Subcutaneous abdominal adipose tissue (tissue), 5 donors: ENCODE measurements around the gene BICD2.

Experiments used
- H3K27ac ChIP-seq: one replicate; pipeline ENCODE4 v1.7.0; 2013; ENCODE audit warnings: low read depth, mild to moderate bottlenecking, inconsistent platforms, low read length, moderate library complexity
- H3K27me3 ChIP-seq, 5 donors: one replicate each; pipeline ENCODE4 v1.7.0; 2013; ENCODE audit warnings: low read length in 5 of 5, inconsistent platforms in 1 of 5; ENCODE audit not compliant: control insufficient read depth in 5 of 5, insufficient read depth in 4 of 5
- H3K36me3 ChIP-seq, 5 donors: one replicate each; pipeline ENCODE4 v1.7.0; 2013; ENCODE audit warnings: low read length in 5 of 5; ENCODE audit not compliant: control insufficient read depth in 5 of 5, insufficient read depth in 5 of 5
- H3K4me1 ChIP-seq, 5 donors: one replicate each; pipeline ENCODE4 v1.7.0; 2013; ENCODE audit warnings: low read length in 5 of 5, mild to moderate bottlenecking in 3 of 5, moderate library complexity in 1 of 5; ENCODE audit not compliant: control insufficient read depth in 5 of 5, insufficient read depth in 5 of 5
- H3K4me3 ChIP-seq, 5 donors: one replicate each; pipeline ENCODE4 v1.7.0; 2013; ENCODE audit warnings: low read length in 5 of 5, low read depth in 1 of 5
- H3K9ac ChIP-seq, 5 donors: one replicate each; pipeline ENCODE4 v1.7.0; 2013; ENCODE audit warnings: low read length in 5 of 5, mild to moderate bottlenecking in 4 of 5, moderate library complexity in 3 of 5
- H3K9me3 ChIP-seq, 5 donors: one replicate each; pipeline ENCODE4 v1.7.0; 2013; ENCODE audit warnings: low read length in 5 of 5; ENCODE audit not compliant: control insufficient read depth in 5 of 5
- donor health status: healthy.
- donor health status: healthy.
- donor health status: healthy.
- donor health status: healthy.
- donor health status: healthy.

BICD2 gene

GRCh38 chr9:92679413-92680165 lies 85.0 kb downstream of the BICD2 start:
- H3K9ac ChIP-seq, result no peak overlapping the region

GRCh38 chr9:92671323-92671722 lies 93.3 kb downstream of the BICD2 start:
- H3K27me3 ChIP-seq, result no peaks in the 10 kb centered on the region
- peaks cover 0 to 26% (median 21%) of the 10 kb centered on the region in 5 donors for H3K4me1 ChIP-seq
- H3K9ac ChIP-seq, result no peak overlapping the region
- peak overlapping the region; percentile 96 for H3K27ac ChIP-seq
- peak overlapping the region in 4 of 5 donors; percentile 95 to 100 (median 99) for H3K4me3 ChIP-seq
- peaks cover 0 to 9% (median 6%) of the 10 kb centered on the region in 5 donors for H3K36me3 ChIP-seq
- no peaks in the 10 kb centered on the region for H3K9me3 ChIP-seq

More at GRCh38 chr9:92679413-92680165, 85.0 kb downstream of the BICD2 start:
- H3K27me3 ChIP-seq, result peaks cover 0 to 8% (median 0%) of the 10 kb centered on the region in 5 donors
- no peaks in the 10 kb centered on the region for H3K36me3 ChIP-seq
- no peak overlapping the region for H3K4me3 ChIP-seq
- no peaks in the 10 kb centered on the region for H3K4me1 ChIP-seq
- H3K27ac ChIP-seq, result no peak overlapping the region
- H3K9me3 ChIP-seq, result no peaks in the 10 kb centered on the region

GRCh38 chr9:92669890-92670708 lies 94.5 kb downstream of the BICD2 start, which contains the start of gene IPPK:
TSS of gene IPPK (minus strand) at chr9:92670131. CDS start at chr9:92669988, 143 bp downstream.
- Histone ChIP-seq H3K27ac (peak within 1 kb of the TSS; percentile 96), H3K27me3 (no peaks in the 10 kb centered on the region), H3K9me3 (no peaks in the 10 kb centered on the region), H3K36me3 (peaks cover 0 to 12% (median 8%) of the 10 kb centered on the region in 5 donors), H3K4me3 (peak within 1 kb of the TSS; percentile 80 to 100 (median 99)), H3K4me1 (peaks cover 0 to 26% (median 21%) of the 10 kb centered on the region in 5 donors), H3K9ac (peak within 1 kb of the TSS; percentile 81 to 99 (median 98))

- no peaks in the 10 kb centered on the region for H3K27me3 ChIP-seq
- H3K36me3 ChIP-seq, result peaks cover 0 to 12% (median 9%) of the 10 kb centered on the region in 5 donors
- peaks cover 0 to 26% (median 21%) of the 10 kb centered on the region in 5 donors for H3K4me1 ChIP-seq
- H3K9me3 ChIP-seq, result no peaks in the 10 kb centered on the region
- peak overlapping the region; percentile 73 to 93 (median 86) for H3K9ac ChIP-seq
- H3K4me3 ChIP-seq, result peak overlapping the region; percentile 69 to 99 (median 95)
- H3K27ac ChIP-seq, result peak overlapping the region; percentile 96
Measured at GRCh38 chr9:92669527-92669889, 95.1 kb downstream of the BICD2 start.

GRCh38 chr9:92668746-92669526 lies 95.7 kb downstream of the BICD2 start:
- Histone ChIP-seq H3K9me3 (no peaks in the 10 kb centered on the region), H3K27me3 (no peaks in the 10 kb centered on the region), H3K4me3 (peak overlapping the region; percentile 69 to 99 (median 95)), H3K9ac (peak overlapping the region; percentile 73 to 93 (median 86)), H3K4me1 (peaks cover 0 to 26% (median 21%) of the 10 kb centered on the region in 5 donors), H3K27ac (peak overlapping the region; percentile 96), H3K36me3 (peaks cover 0 to 15% (median 12%) of the 10 kb centered on the region in 5 donors)

GRCh38 chr9:92666912-92667532 lies 97.6 kb downstream of the BICD2 start:
- H3K36me3 ChIP-seq, result peaks cover 0 to 21% (median 13%) of the 10 kb centered on the region in 5 donors
- H3K9me3 ChIP-seq, result no peaks in the 10 kb centered on the region
- H3K4me3 ChIP-seq, result no peak overlapping the region
- no peak overlapping the region for H3K9ac ChIP-seq
- no peaks in the 10 kb centered on the region for H3K27me3 ChIP-seq
- peaks cover 0 to 26% (median 21%) of the 10 kb centered on the region in 5 donors for H3K4me1 ChIP-seq
- H3K27ac ChIP-seq, result no peak overlapping the region

GRCh38 chr9:92666236-92666635 lies 98.4 kb downstream of the BICD2 start:
- Histone ChIP-seq H3K36me3 (peaks cover 0 to 21% (median 13%) of the 10 kb centered on the region in 5 donors), H3K4me3 (no peak overlapping the region), H3K4me1 (peaks cover 0 to 24% (median 17%) of the 10 kb centered on the region in 5 donors), H3K9ac (peak overlapping the region in 1 of 5 donors; percentile 1), H3K27me3 (no peaks in the 10 kb centered on the region), H3K27ac (no peak overlapping the region), H3K9me3 (no peaks in the 10 kb centered on the region)

- Histone ChIP-seq H3K27ac (no peak overlapping the region), H3K9ac (peak overlapping the region in 1 of 5 donors; percentile 1), H3K27me3 (no peaks in the 10 kb centered on the region), H3K9me3 (no peaks in the 10 kb centered on the region), H3K4me1 (peaks cover 0 to 20% (median 13%) of the 10 kb centered on the region in 5 donors), H3K4me3 (no peak overlapping the region), H3K36me3 (peaks cover 0 to 21% (median 13%) of the 10 kb centered on the region in 5 donors)
Measured at GRCh38 chr9:92665836-92666235, 98.8 kb downstream of the BICD2 start.
